Immature natural killer cell (primary cell): ENCODE data around the gene CAPZA3. TPM values are rescaled to one million over a fixed set of nuclear protein-coding genes. Genes with fewer than 3 reads are reported as not detected.
"Not testable (repeated sequence)": the region's sequence is repeated elsewhere in the genome, so short reads cannot be mapped to it uniquely, and the experiment has no call there.

Experiments used
- DNase-seq, 3 donors: peaks; one replicate each; pipeline ENCODE4 v3.0.0; 2022; ENCODE audit warnings: mixed read lengths in 1 of 3
- H3K27ac Mint-ChIP-seq, 6 donors: one replicate each; pipeline ENCODE4 v1.8.0; 2020; ENCODE audit warnings: mixed read lengths in 6 of 6, mild to moderate bottlenecking in 5 of 6, inconsistent platforms in 4 of 6, moderate library complexity in 3 of 6
- H3K27me3 Mint-ChIP-seq, 3 donors: one replicate each; pipeline ENCODE4 v1.8.0; 2020 to 2021; ENCODE audit warnings: low read depth in 3 of 3, mild to moderate bottlenecking in 3 of 3, mixed read lengths in 3 of 3, moderate library complexity in 3 of 3, inconsistent platforms in 1 of 3
- H3K36me3 Mint-ChIP-seq, 3 donors: one replicate each; pipeline ENCODE4 v1.8.0; 2020; ENCODE audit warnings: mixed read lengths in 3 of 3, inconsistent platforms in 2 of 3, mild to moderate bottlenecking in 2 of 3
- H3K4me1 Mint-ChIP-seq, 2 donors: one replicate each; pipeline ENCODE4 v1.8.0; 2020; ENCODE audit warnings: inconsistent platforms in 2 of 2, mild to moderate bottlenecking in 2 of 2, mixed read lengths in 2 of 2, moderate library complexity in 1 of 2
- H3K4me3 Mint-ChIP-seq, 5 donors: one replicate each; pipeline ENCODE4 v1.8.0; 2020; ENCODE audit warnings: mild to moderate bottlenecking in 5 of 5, mixed read lengths in 5 of 5, inconsistent platforms in 3 of 5, moderate library complexity in 3 of 5
- H3K9me3 Mint-ChIP-seq, 6 donors: one replicate each; pipeline ENCODE4 v1.8.0; 2020; ENCODE audit warnings: mild to moderate bottlenecking in 6 of 6, mixed read lengths in 6 of 6, inconsistent platforms in 4 of 6, moderate library complexity in 3 of 6
- polyA plus RNA-seq, 3 donors: library from polyadenylated mRNA; unstranded; fragments of 300-500 nt; fragmentation: Illumina TruSeq; gene quantifications; one replicate each; pipeline ENCODE4 v1.2.3, GENCODE V29; 2021

Gene CAPZA3
- polyA plus RNA-seq, 3 donors from 2014 or later = not detected

DNA sequence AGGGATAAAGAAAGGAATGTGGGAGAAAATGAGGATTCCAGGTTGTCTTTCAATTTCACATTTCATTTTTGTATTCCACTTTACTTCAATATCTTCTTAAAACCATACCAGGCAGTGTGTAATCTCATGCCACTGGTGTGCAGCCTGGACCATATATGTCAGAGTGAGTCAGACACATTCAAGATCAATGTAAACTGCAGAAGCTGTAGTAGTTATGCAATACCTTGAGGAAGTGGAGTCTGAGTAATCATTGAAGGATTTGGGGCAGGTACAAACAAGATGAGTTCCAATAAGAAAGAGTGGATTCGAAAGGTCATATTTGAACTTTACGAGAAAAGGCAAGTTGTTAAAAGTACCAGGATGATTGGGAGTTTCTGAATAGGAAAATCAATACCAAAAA lies 14.2 kb upstream of the CAPZA3 start:
- H3K4me1 Mint-ChIP-seq = no peaks in the 10 kb centered on the region
- H3K27ac Mint-ChIP-seq = no peak overlapping the region
- no peak for DNase-seq
- H3K27me3 Mint-ChIP-seq = no peaks in the 10 kb centered on the region
- no peak overlapping the region for H3K4me3 Mint-ChIP-seq
- no peaks in the 10 kb centered on the region for H3K36me3 Mint-ChIP-seq
- peaks cover 6 to 18% (median 10%) of the 10 kb centered on the region in 6 donors for H3K9me3 Mint-ChIP-seq

DNA sequence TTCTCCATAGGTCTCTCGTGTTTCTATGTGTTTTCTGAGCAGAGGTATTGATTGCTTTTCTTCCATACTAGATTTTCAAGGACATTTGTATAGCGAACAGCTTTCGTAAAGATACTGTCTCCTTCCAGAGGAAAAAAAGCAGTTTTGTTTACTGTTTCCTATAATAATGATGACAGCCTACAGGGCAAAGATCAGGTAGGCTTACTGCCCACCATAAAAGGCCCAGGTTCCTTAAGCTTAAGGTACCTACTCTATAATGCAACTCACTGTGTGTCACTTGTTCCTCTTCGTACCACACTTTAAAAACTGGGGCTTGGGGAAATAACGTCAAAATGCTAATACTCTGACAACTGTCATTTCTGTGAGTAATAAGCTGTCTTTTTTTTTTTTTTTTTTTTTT lies 6.8 kb upstream of the CAPZA3 start:
- H3K4me3 Mint-ChIP-seq = no peak overlapping the region
- H3K27me3 Mint-ChIP-seq = no peaks in the 10 kb centered on the region

DNA sequence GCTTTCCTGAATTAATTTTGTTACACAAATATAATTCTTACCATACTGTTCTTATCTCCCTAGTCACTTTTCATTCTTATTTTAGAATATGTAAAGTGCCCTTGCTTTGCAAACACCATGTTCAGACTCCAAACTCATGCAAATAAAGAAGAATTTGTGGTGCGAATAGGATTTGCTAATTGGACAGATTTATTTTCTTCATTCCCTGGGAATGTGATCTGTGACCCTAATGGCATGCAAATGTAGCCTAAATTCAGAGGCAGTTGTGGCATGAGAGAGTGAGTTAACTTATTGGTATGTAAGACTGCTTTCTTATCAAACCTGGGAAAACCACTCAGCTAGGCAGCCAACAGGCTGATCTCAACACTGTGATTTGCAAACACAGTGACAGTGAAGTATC lies 10.0 kb downstream of the CAPZA3 start:
- Mint-ChIP-seq H3K36me3 (no peaks in the 10 kb centered on the region), H3K4me1 (no peaks in the 10 kb centered on the region), H3K4me3 (no peak overlapping the region)

More for the DNA sequence above, 6.8 kb upstream of the CAPZA3 start:
- H3K9me3 Mint-ChIP-seq = peaks cover 5 to 27% (median 15%) of the 10 kb centered on the region in 6 donors
- no peak overlapping the region for H3K27ac Mint-ChIP-seq
- peaks cover 0 to 4% (median 0%) of the 10 kb centered on the region in 3 donors for H3K36me3 Mint-ChIP-seq
- no peak for DNase-seq
- no peaks in the 10 kb centered on the region for H3K4me1 Mint-ChIP-seq

DNA sequence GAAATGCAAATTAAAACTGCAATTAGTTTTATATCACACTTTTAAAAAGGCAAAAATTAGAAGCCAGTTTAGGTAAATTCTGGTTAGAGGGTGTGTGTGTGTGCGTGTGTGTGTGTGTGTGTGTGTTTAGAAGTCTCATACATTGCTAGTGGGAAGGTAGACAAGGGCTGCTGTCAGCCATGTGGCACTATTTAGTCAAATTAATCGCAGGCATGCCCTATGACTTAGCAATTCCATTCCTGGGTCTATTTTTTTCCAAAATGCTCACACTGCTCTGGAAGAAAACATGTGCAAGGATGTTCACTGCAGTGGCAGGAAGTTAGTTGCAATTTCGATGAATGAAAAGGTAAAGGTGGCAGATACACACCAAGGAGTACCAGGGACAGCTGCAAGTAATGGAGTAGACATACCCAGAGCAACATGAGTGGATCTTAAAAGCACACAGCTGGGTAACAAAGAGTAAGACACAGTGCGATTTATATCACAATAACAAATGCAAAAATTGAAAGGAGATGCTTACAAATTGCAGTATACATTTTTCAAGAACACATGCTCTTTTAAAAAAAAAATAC lies 11.6 kb downstream of the CAPZA3 start:
- Mint-ChIP-seq H3K36me3 (no peaks in the 10 kb centered on the region), H3K27ac (no peak overlapping the region), H3K4me3 (no peak overlapping the region), H3K9me3 (peaks cover 1 to 34% (median 4%) of the 10 kb centered on the region in 6 donors), H3K27me3 (peaks cover 0 to 2% (median 2%) of the 10 kb centered on the region in 3 donors), H3K4me1 (no peaks in the 10 kb centered on the region)
- DNase-seq = no peak

More for the DNA sequence above, 10.0 kb downstream of the CAPZA3 start:
- peaks cover 0 to 2% (median 2%) of the 10 kb centered on the region in 3 donors for H3K27me3 Mint-ChIP-seq
- DNase-seq = no peak
- peaks cover 1 to 40% (median 5%) of the 10 kb centered on the region in 6 donors for H3K9me3 Mint-ChIP-seq
- H3K27ac Mint-ChIP-seq = no peak overlapping the region

DNA sequence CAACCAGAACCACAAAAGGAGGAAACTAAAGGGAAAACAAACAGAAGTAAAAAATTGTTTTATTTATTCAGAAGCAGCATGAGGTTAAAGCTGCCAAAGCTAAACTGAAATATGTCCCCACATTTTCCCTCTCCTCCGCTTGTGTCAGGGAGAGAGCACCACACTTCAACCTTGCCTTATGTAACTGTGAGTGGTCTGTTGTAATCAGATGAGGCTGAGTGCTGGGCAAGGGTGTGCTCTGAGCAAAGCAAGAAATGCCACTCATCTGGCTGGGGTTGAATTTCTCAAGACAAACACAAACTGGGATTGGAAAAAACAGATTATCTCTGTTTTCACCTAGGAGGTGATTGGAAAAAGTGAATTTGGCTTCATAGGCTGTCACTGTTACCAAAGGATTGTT lies 12.2 kb downstream of the CAPZA3 start:
- H3K9me3 Mint-ChIP-seq = peaks cover 1 to 28% (median 4%) of the 10 kb centered on the region in 6 donors
- no peak for DNase-seq
- H3K27me3 Mint-ChIP-seq = peaks cover 0 to 2% (median 2%) of the 10 kb centered on the region in 3 donors
- no peaks in the 10 kb centered on the region for H3K36me3 Mint-ChIP-seq
- no peak overlapping the region for H3K27ac Mint-ChIP-seq
- no peaks in the 10 kb centered on the region for H3K4me1 Mint-ChIP-seq
- H3K4me3 Mint-ChIP-seq = no peak overlapping the region

DNA sequence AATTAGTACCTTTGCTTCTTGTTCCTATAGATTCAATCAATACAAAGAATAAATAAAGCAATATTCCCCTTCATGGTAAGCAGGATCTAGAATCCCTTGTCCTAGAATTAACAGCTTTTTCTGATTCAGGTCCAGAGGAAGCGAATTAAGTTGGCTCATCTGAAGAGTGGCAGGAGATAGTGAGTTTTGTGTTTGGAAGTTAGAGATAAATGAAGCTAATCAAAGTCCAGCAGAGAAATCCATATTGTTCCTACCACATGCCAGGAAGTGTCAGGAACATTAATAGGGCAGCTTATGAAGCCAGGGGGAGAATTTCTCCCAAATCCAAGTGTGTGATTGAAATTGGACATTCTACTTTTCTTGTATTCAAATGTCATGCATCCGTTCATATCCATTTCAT lies 13.9 kb downstream of the CAPZA3 start:
- Mint-ChIP-seq H3K27me3 (peaks cover 0 to 4% (median 2%) of the 10 kb centered on the region in 3 donors), H3K27ac (no peak overlapping the region), H3K4me1 (no peaks in the 10 kb centered on the region), H3K36me3 (no peaks in the 10 kb centered on the region), H3K9me3 (peaks cover 0 to 21% (median 2%) of the 10 kb centered on the region in 6 donors), H3K4me3 (no peak overlapping the region)
- no peak for DNase-seq

DNA sequence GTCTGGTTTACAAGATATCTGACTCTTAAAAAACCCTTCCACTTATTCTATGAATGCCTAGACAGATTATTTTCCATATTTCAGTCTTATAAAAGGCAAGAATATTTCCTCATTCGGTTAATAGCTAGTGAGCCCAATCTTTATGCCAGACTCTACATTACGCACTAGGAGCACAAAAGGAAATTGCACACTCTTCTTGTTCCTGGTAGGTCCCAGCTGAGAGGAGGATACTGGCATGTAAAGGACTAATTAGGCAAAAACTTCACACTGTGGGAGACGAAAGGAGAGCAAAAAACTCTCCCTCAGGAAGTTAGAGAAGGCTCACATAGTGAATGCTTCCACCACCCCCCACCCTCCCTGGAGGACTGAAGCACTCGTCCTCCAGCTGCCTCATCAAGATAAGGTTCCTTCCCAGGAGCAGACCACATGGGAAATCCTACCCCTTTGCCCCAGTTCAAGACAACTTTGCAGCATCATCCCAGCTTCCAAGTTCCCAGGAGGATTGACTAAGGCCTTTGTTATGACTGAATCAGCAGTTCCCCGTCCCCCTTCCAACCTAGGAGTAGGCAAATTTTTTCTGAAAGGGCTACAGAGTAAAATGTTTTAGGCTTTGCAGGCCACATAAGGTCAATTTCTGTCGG lies 14.5 kb downstream of the CAPZA3 start:
- no peak overlapping the region for H3K4me3 Mint-ChIP-seq

DNA sequence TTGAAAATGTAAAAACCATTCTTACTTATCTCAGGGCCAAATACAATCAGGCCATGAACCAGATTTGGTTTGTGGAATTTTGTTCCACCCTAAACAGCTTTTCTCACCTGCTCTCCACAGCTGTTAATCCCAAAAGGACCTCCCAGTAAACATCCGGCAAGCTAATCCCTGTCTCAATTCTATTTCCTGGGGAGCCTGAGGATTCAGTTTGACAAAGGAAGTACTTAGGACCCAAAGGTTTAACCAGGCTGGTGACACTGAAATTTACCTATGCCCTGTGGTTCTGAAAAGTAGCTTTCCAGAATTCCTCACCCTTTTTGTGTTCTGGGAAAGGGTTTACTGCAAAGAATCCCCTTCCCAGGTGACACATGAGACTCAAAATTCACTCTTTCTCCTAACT lies 15.0 kb downstream of the CAPZA3 start:
- peaks cover 2 to 17% (median 3%) of the 10 kb centered on the region in 6 donors for H3K9me3 Mint-ChIP-seq
- no peak overlapping the region for H3K27ac Mint-ChIP-seq
- no peak for DNase-seq
- no peaks in the 10 kb centered on the region for H3K36me3 Mint-ChIP-seq
- H3K27me3 Mint-ChIP-seq = peaks cover 0 to 4% (median 2%) of the 10 kb centered on the region in 3 donors
- H3K4me1 Mint-ChIP-seq = no peaks in the 10 kb centered on the region
- no peak overlapping the region for H3K4me3 Mint-ChIP-seq

More for the DNA sequence above, 14.5 kb downstream of the CAPZA3 start:
- no peaks in the 10 kb centered on the region for H3K4me1 Mint-ChIP-seq
- no peaks in the 10 kb centered on the region for H3K36me3 Mint-ChIP-seq
- H3K27ac Mint-ChIP-seq = no peak overlapping the region
- H3K9me3 Mint-ChIP-seq = peaks cover 0 to 16% (median 2%) of the 10 kb centered on the region in 6 donors
- peaks cover 0 to 4% (median 2%) of the 10 kb centered on the region in 3 donors for H3K27me3 Mint-ChIP-seq
- DNase-seq = no peak

DNA sequence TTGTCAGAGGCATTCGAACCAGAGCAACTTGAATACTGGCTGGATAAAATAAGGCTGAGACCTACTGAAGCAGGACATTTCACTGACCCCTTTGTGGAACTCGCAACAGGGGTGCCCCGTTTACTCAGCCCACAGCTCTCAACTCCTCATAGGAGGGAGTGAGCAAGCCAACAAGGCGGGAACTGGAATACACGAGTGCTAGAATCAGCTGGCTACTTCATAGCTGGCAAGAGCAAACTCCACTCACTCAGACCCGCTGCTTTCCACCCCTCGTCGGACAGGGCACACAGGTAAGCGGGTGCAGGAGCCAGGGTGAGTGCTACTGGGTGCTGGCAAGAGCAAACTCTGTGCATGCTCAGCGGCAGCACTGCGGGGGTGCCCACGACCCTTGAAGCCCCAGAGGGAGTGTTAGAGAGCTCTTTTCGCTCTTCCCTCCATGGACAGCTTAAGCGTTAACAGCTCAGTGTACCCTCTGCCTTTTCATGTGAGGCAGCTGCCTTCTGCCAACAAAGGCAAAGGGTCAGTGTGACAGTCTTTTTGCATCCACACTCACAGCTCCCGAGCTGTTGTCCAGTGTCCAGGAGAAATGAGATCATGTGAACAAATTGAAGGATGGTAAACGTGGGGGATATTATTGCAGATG lies 15.7 kb downstream of the CAPZA3 start:
- peaks cover 2 to 22% (median 4%) of the 10 kb centered on the region in 6 donors for H3K9me3 Mint-ChIP-seq
- DNase-seq = no peak
- no peaks in the 10 kb centered on the region for H3K4me1 Mint-ChIP-seq
- no peak overlapping the region for H3K27ac Mint-ChIP-seq
- no peaks in the 10 kb centered on the region for H3K36me3 Mint-ChIP-seq
- H3K27me3 Mint-ChIP-seq = peaks cover 0 to 4% (median 2%) of the 10 kb centered on the region in 3 donors
- H3K4me3 Mint-ChIP-seq = no peak overlapping the region

DNA sequence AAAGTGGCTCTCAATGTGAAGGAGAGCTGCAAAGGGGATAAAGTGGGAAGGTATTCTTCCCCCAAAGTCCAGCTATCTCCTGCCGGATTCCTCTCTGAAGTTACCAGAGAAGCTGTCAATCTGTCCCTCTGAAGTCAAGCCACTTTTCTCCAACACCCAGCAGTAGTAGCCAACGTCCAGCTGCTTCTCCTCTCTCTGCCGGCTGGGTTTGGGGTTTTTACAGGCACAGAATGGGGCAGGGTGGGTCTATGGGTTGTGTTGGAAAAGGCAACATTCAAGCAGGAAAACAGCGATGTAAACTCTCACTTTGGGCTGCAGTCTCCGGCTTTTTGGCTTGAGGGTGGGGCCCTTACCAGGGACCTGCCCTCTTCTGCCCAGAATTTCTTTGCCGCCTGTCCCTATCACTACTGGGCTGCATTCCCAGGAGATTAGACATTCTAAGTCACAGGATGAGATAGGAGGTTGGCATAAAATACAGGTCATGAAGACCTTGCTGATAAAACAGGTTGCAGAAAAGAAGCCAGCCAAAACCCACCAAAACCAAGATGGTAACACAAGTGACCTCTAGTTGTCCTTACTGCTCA lies 16.3 kb downstream of the CAPZA3 start:
- Mint-ChIP-seq H3K27ac (no peak overlapping the region), H3K9me3 (peaks cover 2 to 22% (median 4%) of the 10 kb centered on the region in 6 donors), H3K4me1 (no peaks in the 10 kb centered on the region), H3K4me3 (no peak overlapping the region), H3K36me3 (no peaks in the 10 kb centered on the region), H3K27me3 (peaks cover 0 to 4% (median 2%) of the 10 kb centered on the region in 3 donors)
- no peak for DNase-seq

DNA sequence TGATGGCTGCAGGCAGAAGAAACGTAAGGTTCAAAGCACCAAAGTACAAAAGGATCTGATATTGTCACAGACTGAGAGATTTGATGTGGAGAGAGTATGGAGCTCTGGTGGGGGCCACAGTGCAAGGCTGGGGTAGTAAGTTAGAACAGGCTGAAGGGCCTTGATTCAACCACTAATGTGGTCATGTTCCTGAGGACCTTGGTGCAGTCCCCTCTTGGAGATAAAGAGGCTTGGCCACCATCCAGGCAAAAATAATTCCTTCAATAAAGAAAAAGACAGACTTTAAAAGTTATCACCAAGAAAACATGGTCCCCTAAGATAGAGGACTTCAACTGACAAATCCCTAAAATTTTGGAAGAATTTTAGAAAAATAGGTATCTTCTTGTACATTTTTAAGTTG lies 17.4 kb downstream of the CAPZA3 start:
- H3K27ac Mint-ChIP-seq = no peak overlapping the region

DNA sequence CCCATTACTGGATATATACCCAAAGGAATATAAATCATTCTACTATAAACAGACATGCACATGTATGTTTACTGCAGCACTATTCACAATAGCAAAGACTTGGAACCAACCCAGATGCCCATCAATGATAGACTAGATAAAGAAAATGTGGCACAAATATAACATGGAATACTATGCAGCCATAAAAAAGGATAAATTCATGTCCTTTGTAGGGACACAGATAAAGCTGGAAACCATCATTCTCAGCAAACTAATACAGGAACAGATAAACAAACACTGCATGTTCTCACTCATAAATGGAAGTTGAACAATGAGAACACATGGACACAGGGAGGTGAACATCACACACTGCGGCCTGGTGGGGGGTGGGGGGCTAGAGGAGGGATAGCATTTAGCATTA lies 28.6 kb downstream of the CAPZA3 start:
- H3K4me3 Mint-ChIP-seq, H3K4me1 Mint-ChIP-seq, H3K36me3 Mint-ChIP-seq, H3K27me3 Mint-ChIP-seq, DNase-seq, H3K27ac Mint-ChIP-seq: not testable (repeated sequence)
- H3K9me3 Mint-ChIP-seq = peaks cover 7 to 29% (median 27%) of the 10 kb centered on the region in 6 donors

More for the DNA sequence above, 17.4 kb downstream of the CAPZA3 start:
- Mint-ChIP-seq H3K36me3 (no peaks in the 10 kb centered on the region), H3K4me3 (no peak overlapping the region), H3K27me3 (peaks cover 0 to 4% (median 2%) of the 10 kb centered on the region in 3 donors), H3K9me3 (peaks cover 2 to 22% (median 4%) of the 10 kb centered on the region in 6 donors), H3K4me1 (no peaks in the 10 kb centered on the region)
- DNase-seq = no peak

DNA sequence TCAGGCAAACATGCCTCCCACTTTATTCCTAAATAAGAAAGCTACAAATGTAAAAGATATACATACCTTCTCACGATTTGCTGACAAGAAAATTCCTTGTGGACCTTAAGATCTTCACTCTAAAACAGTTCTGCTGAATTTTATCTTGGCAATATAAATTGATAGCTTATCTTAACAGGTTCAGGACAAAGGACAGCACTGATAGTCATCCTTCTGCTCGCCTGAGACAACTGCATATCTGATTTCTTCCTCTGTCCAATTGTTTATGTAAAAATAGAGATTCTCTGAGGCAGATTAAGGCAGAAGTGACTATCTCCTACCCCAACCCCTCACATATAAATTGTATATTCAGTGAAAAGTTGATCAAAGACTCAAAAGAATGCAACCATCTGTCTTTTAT lies 44.9 kb downstream of the CAPZA3 start:
- DNase-seq = no peak
- H3K27me3 Mint-ChIP-seq = peaks cover 0 to 3% (median 2%) of the 10 kb centered on the region in 3 donors
- peaks cover 0 to 4% (median 4%) of the 10 kb centered on the region in 3 donors for H3K36me3 Mint-ChIP-seq
- H3K4me1 Mint-ChIP-seq = no peaks in the 10 kb centered on the region
- no peak overlapping the region for H3K27ac Mint-ChIP-seq
- peaks cover 19 to 39% (median 28%) of the 10 kb centered on the region in 6 donors for H3K9me3 Mint-ChIP-seq
- no peak overlapping the region for H3K4me3 Mint-ChIP-seq

DNA sequence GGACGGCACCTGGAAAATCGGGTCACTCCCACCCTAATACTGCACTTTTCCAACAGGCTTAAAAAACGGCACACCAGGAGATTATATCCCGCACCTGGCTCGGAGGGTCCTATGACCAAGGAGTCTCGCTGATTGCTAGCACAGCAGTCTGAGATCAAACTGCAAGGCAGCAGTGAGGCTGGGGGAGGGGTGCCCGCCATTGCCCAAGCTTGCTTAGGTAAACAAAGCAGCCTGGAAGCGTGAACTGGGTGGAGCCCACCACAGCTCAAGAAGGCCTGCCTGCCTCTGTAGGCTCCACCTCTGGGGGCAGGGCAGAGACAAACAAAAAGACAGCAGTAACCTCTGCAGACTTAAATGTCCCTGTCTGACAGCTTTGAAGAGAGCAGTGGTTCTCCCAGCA lies 47.5 kb downstream of the CAPZA3 start:
- not testable (repeated sequence) for H3K27me3 Mint-ChIP-seq, DNase-seq
- peaks cover 14 to 28% (median 20%) of the 10 kb centered on the region in 6 donors for H3K9me3 Mint-ChIP-seq

More for the DNA sequence above, 47.5 kb downstream of the CAPZA3 start:
- not testable (repeated sequence) for H3K36me3 Mint-ChIP-seq, H3K27ac Mint-ChIP-seq, H3K4me3 Mint-ChIP-seq, H3K4me1 Mint-ChIP-seq
